Measurements from ENCODE around the gene UBXN7.
"Not testable (repeated sequence)": the region's sequence is repeated elsewhere in the genome, so short reads cannot be mapped to it uniquely, and the experiment has no call there.

UBXN7 gene

GRCh38 chr3:196378146-196378841, 53.9 kb downstream of the UBXN7 start:
- no peak overlapping the region for H3K4me3 ChIP-seq (ENCODE audit: low read depth, low read length)
- TF ChIP-seq, protein P1, sequence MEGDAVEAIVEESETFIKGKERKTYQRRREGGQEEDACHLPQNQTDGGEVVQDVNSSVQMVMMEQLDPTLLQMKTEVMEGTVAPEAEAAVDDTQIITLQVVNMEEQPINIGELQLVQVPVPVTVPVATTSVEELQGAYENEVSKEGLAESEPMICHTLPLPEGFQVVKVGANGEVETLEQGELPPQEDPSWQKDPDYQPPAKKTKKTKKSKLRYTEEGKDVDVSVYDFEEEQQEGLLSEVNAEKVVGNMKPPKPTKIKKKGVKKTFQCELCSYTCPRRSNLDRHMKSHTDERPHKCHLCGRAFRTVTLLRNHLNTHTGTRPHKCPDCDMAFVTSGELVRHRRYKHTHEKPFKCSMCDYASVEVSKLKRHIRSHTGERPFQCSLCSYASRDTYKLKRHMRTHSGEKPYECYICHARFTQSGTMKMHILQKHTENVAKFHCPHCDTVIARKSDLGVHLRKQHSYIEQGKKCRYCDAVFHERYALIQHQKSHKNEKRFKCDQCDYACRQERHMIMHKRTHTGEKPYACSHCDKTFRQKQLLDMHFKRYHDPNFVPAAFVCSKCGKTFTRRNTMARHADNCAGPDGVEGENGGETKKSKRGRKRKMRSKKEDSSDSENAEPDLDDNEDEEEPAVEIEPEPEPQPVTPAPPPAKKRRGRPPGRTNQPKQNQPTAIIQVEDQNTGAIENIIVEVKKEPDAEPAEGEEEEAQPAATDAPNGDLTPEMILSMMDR (conservative IDR thresholded peaks at IDR 0.05; ENCODE audit: low read depth, low read length), result no peak
- no peak for DNase-seq (ENCODE audit: low read depth)

- H3K4me3 ChIP-seq (ENCODE audit: low read depth, low read length), result no peak overlapping the region
- DNase-seq (ENCODE audit: low read depth), result no peak
- TF ChIP-seq, protein P1 (conservative IDR thresholded peaks at IDR 0.05; ENCODE audit: low read depth, low read length), result no peak
Measured at GRCh38 chr3:196377321-196377720, 54.9 kb downstream of the UBXN7 start.

GRCh38 chr3:196365736-196366135, 66.5 kb downstream of the UBXN7 start:
- DNase-seq (ENCODE audit: low read depth), result no peak
- H3K4me3 ChIP-seq (ENCODE audit: low read depth, low read length), result no peak overlapping the region
- TF ChIP-seq, protein P1 (conservative IDR thresholded peaks at IDR 0.05; ENCODE audit: low read depth, low read length), result no peak

DNA sequence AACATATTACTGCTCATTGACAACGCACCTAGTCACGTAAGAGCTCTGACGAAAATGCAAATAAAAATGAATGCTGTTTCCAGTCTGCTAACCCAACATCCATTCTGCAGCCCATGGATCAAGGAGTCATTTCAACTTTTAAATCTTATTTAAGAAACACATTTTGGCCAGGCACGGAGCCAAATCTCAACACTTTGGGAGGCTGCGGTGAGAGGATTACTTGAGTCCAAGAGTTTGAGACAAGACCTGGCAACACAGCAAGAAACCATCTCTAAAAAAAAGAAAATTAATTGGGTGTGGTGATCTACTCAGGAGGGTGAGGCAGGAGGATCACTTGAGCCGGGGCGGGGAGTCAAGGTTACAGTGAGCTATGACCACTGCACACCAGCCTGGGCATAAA, 71.6 kb downstream of the UBXN7 start:
- DNase-seq (ENCODE audit: low read depth), result no peak
- no peak overlapping the region for H3K4me3 ChIP-seq (ENCODE audit: low read depth, low read length)
- TF ChIP-seq, protein P1 (conservative IDR thresholded peaks at IDR 0.05; ENCODE audit: low read depth, low read length), result no peak

- H3K4me3 ChIP-seq (ENCODE audit: low read depth, low read length); DNase-seq (ENCODE audit: low read depth): not testable (repeated sequence)
Measured at GRCh38 chr3:196358540-196358939, 73.7 kb downstream of the UBXN7 start.

DNA sequence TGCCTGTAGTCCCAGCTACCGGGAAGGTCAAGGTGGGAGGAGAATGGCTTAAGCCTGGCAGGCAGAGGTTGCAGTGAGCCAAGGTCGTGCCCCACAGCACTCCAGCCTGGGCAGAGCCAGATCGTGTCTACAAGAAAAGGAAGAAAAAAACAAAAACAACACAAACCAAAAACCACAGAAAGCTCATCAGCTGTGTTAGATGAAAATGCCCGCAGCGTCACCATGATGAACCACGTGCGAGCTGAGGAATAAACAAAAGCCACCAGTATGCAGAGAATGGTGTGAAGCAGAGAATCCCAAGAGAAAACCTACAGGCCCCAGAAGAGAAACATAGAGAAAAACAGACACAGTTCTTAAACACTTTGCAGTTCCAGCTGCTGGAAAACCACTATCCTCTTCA, 74.3 kb downstream of the UBXN7 start:
- no peak for DNase-seq (ENCODE audit: low read depth)
- no peak overlapping the region for H3K4me3 ChIP-seq (ENCODE audit: low read depth, low read length)
- TF ChIP-seq, protein P1 (conservative IDR thresholded peaks at IDR 0.05; ENCODE audit: low read depth, low read length), result no peak

- no peak overlapping the region for H3K4me3 ChIP-seq (ENCODE audit: low read depth, low read length)
- DNase-seq (ENCODE audit: low read depth), result no peak
- TF ChIP-seq, protein P1 (conservative IDR thresholded peaks at IDR 0.05; ENCODE audit: low read depth, low read length), result no peak
Measured at GRCh38 chr3:196356556-196356955, 75.7 kb downstream of the UBXN7 start.
